ENCODE results near the gene RNF150. TPM values are rescaled to one million over a fixed set of nuclear protein-coding genes. Genes with fewer than 3 reads are reported as not detected.

Gene RNF150
- total and polyA plus RNA-seq, 2 experiments from 2014 or later = 4.2 to 9.2 TPM

DNA sequence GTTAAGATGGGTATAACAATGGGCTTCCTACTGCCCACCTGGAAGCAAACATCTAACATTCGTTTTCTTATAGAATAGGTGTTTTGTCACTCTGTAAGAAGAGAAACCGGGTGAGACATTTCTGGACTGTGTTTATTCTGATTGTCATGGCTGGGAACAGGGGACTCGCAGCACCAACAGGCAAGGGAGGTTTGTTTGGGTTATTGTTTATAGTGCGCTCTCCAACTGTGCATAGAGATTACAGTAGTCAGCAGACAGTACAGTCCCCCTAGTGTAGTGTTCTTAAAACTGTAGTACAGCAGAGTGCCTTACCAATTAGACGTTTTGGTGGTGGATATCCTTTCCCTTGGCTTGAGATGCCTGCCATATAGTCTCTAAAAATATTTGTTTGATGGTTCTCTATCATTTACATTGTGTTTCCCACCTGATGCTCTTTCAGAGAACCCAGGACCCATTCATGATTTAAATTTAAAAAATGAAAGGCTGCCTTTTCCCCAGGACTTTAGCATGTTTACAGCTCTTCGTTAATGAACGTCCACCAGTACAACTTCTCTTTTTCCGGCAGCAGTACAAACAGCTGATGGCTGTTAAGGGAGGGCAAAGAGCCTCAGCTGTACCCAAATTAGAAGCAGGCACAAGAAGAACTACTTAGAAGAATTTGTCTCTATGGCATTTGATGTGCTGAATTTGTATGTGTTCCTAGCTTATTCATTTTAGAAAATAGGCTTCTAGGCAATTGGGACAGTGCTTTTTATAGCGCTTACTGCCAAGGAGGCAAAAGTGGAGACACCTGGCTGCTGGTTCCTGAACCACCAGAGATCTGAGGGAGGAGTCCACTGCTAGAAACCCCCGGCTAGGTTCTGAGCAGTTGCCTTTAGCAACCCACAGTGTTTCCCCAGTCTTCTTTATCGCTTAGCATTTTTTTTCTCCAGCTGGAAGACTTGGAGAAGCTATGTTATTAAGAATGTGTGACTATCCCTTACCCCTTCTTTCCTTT is 1.0 kb upstream of the RNF150 start:
- TF ChIP-seq EZH2phosphoT487 (IDR thresholded peaks at IDR 0.05; ENCODE audit: low read depth, severe bottlenecking, unreplicated experiment) = no peak
- no peak for TF ChIP-seq EZH2 (IDR thresholded peaks at IDR 0.05; ENCODE audit: borderline replicate concordance)
- TF ChIP-seq, protein P1, sequence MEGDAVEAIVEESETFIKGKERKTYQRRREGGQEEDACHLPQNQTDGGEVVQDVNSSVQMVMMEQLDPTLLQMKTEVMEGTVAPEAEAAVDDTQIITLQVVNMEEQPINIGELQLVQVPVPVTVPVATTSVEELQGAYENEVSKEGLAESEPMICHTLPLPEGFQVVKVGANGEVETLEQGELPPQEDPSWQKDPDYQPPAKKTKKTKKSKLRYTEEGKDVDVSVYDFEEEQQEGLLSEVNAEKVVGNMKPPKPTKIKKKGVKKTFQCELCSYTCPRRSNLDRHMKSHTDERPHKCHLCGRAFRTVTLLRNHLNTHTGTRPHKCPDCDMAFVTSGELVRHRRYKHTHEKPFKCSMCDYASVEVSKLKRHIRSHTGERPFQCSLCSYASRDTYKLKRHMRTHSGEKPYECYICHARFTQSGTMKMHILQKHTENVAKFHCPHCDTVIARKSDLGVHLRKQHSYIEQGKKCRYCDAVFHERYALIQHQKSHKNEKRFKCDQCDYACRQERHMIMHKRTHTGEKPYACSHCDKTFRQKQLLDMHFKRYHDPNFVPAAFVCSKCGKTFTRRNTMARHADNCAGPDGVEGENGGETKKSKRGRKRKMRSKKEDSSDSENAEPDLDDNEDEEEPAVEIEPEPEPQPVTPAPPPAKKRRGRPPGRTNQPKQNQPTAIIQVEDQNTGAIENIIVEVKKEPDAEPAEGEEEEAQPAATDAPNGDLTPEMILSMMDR (IDR thresholded peaks at IDR 0.05; ENCODE audit: poor library complexity) = no peak
- Histone ChIP-seq H3K79me2 (peaks cover 26% of the 10 kb centered on the region), H2AFZ (peak overlapping the region; percentile 21), H3K4me3 (no peak overlapping the region), H3K4me2 (peak overlapping the region; percentile 94), H3K27me3 (peaks cover 54% of the 10 kb centered on the region), H3K9me2 (replicated peaks; ENCODE audit: insufficient read depth) (no peaks in the 10 kb centered on the region), H3K9me3 (ENCODE audit: low read depth) (no peaks in the 10 kb centered on the region), H3K36me3 (replicated peaks; ENCODE audit: insufficient read depth, low read depth) (no peaks in the 10 kb centered on the region), H4K20me1 (ENCODE audit: insufficient read depth, poor library complexity, severe bottlenecking) (peaks cover 16% of the 10 kb centered on the region), H3K4me1 (ENCODE audit: insufficient read depth) (no peaks in the 10 kb centered on the region), H3K27ac (no peak overlapping the region)
- DNase-seq (ENCODE audit: low spot score) = peak; percentile 12
- 54% methylated on average over 11 of the region's 11 CpGs for WGBS (ENCODE audit: low lambda C conversion rate, missing lambda C conversion rate)

GRCh38 chr4:141132709-141133145 is 542 bp downstream of the RNF150 start:
- Histone ChIP-seq H3K4me3 (peak overlapping the region; percentile 89), H3K36me3 (replicated peaks; ENCODE audit: insufficient read depth, low read depth) (no peaks in the 10 kb centered on the region), H4K20me1 (ENCODE audit: insufficient read depth, poor library complexity, severe bottlenecking) (peaks cover 20% of the 10 kb centered on the region), H3K9me2 (replicated peaks; ENCODE audit: insufficient read depth) (no peaks in the 10 kb centered on the region), H3K79me2 (peaks cover 32% of the 10 kb centered on the region), H3K27me3 (peaks cover 61% of the 10 kb centered on the region), H3K4me1 (ENCODE audit: insufficient read depth) (no peaks in the 10 kb centered on the region), H3K9me3 (ENCODE audit: low read depth) (no peaks in the 10 kb centered on the region), H3K27ac (peak overlapping the region; percentile 73), H2AFZ (peak overlapping the region; percentile 86), H3K4me2 (peak overlapping the region; percentile 94)
- TF ChIP-seq EZH2phosphoT487 (IDR thresholded peaks at IDR 0.05; ENCODE audit: low read depth, severe bottlenecking, unreplicated experiment) = no peak
- TF ChIP-seq EZH2 (IDR thresholded peaks at IDR 0.05; ENCODE audit: borderline replicate concordance) = no peak
- TF ChIP-seq, protein P1 (IDR thresholded peaks at IDR 0.05; ENCODE audit: poor library complexity) = no peak
- peak; percentile 67 for DNase-seq (ENCODE audit: low spot score)
- WGBS (ENCODE audit: low lambda C conversion rate, missing lambda C conversion rate) = under 1% methylated on average over 24 of the region's 42 CpGs

DNA sequence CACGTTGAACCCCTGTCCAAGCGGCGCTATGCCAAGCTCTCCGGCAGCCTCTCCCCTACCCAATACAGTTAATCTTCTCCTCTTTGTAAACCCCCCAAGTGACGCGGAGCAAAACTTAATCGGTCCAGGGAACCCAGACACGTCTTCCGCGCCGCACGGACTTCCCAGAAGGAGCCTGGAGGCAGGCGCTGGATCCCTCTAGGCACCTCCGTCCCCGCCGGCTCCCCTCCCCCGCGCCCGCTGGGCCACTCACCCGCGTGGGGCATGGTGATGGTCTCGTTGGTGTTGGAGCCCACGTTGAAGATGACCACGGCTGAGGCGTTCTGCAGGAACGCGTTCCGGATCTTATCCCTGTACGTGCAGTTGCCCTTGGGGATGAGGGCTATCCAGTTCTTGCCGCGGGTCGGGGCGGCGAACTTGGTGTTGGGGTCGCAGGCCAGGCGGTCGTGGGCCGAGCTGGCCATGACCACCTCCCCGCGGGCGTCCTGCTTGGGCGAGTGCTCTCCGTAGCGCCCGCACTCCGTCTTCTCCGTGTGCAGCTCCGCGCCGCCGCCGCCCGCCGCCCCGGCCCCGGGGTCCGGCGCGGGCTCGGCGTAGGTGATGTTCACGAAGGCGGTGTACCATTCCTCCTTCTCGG is 1.1 kb downstream of the RNF150 start:
- WGBS (ENCODE audit: low lambda C conversion rate, missing lambda C conversion rate) = 1% methylated on average over 60 of the region's 64 CpGs
- no peaks in the 10 kb centered on the region for H3K36me3 ChIP-seq (replicated peaks; ENCODE audit: insufficient read depth, low read depth)
- H2AFZ ChIP-seq = peak overlapping the region; percentile 86
- H3K4me2 ChIP-seq = peak overlapping the region; percentile 94
- no peaks in the 10 kb centered on the region for H3K9me3 ChIP-seq (ENCODE audit: low read depth)
- peak; percentile 31 for DNase-seq (ENCODE audit: low spot score)
- H4K20me1 ChIP-seq (ENCODE audit: insufficient read depth, poor library complexity, severe bottlenecking) = peaks cover 20% of the 10 kb centered on the region
- peak overlapping the region; percentile 89 for H3K4me3 ChIP-seq
- peak overlapping the region; percentile 73 for H3K27ac ChIP-seq
- no peaks in the 10 kb centered on the region for H3K4me1 ChIP-seq (ENCODE audit: insufficient read depth)
- no peaks in the 10 kb centered on the region for H3K9me2 ChIP-seq (replicated peaks; ENCODE audit: insufficient read depth)
- peak; percentile 20 for TF ChIP-seq EZH2 (IDR thresholded peaks at IDR 0.05; ENCODE audit: borderline replicate concordance)
- no peak for TF ChIP-seq EZH2phosphoT487 (IDR thresholded peaks at IDR 0.05; ENCODE audit: low read depth, severe bottlenecking, unreplicated experiment)
- peaks cover 37% of the 10 kb centered on the region for H3K79me2 ChIP-seq
- H3K27me3 ChIP-seq = peaks cover 64% of the 10 kb centered on the region
